GM19467 (cell line): ENCODE measurements around the gene F5.

Experiments used
- ATAC-seq: cut with Tn5 transposase; IDR thresholded peaks from one replicate; pipeline ENCODE4 v1.9.1; 2021; ENCODE audit warnings: mild to moderate bottlenecking, moderate library complexity; ENCODE audit not compliant: unreplicated experiment

The F5 gene

DNA sequence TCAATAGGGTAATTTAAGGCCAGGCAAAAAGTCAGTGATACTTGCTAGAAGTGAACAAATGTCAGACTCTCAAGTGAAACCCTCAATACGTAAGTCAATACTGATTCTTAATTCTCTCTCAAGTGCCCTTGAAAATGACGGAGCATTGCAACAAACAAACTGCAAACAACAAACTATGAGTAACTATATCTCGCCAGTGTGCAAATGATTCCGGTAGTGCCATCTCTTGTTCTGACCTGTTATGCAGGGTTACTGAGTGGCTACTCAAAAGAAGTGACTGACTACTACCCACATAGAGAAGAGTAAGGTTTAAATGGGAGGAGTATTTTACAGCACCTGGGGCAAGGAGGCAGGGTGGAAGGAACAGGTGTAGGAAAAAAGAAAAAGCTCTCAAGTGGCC is 102.2 kb downstream of the F5 start:
- ATAC-seq: no peak

DNA sequence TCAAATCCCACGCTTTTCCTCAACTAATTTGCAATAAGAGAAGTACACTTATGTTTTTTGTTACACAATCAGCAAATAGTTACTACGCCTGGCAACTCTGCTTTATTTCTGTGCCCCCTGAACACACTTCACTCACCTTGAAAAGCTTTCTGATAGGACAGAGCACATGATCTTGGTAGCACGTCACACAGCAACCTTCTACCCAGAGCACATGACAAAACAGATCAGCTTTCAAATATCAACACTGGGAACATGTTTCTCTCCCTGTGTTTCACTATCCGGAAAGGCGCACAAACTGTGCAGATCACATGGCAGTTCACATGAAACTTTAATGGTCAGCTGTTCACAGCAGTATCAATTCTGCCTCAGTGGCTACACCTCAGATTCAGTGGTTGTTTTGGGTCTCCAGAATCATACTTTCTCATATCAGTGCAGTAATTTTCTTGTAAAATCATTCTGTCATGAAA is 102.7 kb downstream of the F5 start:
- ATAC-seq: no peak

GRCh38 chr1:169479363-169480066 is 106.8 kb downstream of the F5 start:
- no peak for ATAC-seq

DNA sequence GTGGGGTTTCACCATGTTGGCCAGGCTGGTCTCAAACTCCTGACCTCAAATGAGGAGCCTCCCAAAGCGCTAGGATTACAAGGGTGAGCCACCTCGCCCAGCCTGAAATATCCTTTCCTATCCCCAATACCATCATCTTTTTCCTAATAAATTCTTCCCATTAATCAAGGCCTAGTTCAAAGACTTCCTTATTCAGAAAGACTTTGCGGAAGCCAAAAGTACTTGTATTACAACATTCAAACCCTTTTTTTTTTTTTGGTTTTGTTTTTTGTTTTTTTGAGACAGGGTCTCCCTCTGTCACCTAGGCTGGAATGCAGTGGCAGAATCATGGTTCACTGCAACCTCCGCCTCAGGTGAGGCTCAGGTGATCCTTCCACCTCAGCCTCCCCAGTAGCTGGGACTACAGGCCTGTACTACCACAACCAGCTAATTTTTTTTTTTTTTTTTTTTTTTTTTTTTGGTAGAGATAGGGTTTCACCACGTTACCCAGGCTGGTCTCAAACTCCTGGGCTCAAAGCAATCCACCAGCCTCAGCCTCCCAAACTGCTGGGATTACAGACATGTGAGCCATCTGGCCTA is 108.1 kb downstream of the F5 start:
- no peak for ATAC-seq

DNA sequence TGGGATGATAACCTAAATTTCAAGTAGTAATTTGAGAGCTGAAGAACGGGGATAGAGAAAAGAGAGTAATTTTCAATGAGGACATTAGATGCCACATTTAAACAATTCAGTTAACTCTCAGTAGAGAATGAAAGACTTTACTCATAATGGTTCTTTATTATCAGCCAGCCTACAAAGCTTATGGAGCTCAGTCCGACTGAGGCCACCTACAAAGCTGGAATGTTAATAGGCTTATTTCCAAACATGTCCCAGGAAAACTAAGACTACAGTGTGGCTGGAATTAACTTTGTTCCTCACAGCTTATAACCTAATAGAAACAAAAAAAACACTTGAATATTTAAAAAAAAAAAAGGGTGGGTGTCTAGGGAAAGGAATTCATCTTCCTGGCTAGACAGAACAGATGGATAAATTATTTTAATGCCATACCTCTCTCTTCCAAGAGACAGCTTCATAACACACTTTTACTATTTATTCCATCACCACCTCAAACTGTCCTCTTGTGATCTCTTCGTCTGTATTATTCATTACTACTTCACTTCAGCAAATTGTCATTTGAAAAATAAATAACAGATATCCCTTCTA is 110.4 kb downstream of the F5 start:
- no peak for ATAC-seq

- no peak for ATAC-seq
Measured at GRCh38 chr1:169474302-169474995, 111.8 kb downstream of the F5 start.

- no peak for ATAC-seq
Measured at GRCh38 chr1:169473347-169473746, 112.9 kb downstream of the F5 start.

DNA sequence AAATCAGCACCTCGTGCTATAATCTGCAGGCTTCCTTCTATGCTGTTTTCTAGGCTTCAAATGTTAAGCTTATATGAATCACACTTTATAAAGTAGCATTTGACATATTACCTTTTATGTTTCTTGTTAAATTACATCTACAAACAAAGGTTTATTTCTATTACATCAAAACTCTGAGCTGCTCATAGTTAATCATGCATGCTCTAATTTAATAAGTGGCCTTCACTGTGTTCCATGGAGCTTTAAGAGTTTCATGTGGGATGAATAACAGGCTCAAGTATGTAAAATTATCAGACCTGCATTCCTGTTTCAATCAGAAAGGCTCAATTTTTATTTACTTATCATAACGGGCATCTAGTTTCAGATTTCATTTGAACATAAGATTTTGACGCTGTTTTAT is 113.5 kb downstream of the F5 start:
- no peak for ATAC-seq

DNA sequence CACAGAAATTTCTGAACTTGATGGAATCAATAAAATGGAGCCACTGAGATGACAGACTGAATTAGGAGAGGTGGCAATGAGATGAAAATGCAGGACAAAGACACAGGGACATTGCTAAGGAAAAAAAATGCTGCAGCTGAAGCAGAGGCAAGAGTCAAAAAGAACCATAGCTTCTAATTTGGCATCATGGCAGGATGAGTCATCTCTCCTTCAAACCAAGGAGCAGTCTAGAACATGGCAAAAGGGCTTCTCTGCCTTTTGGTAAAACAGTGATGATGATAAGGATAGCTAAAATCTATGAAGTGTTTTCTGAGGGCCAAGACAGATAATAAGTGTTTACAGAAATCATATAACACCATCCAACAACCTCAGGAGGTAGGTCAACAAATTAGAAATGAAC is 117.3 kb downstream of the F5 start:
- ATAC-seq: no peak

GRCh38 chr1:169466259-169467230 is 119.7 kb downstream of the F5 start:
- no peak for ATAC-seq

DNA sequence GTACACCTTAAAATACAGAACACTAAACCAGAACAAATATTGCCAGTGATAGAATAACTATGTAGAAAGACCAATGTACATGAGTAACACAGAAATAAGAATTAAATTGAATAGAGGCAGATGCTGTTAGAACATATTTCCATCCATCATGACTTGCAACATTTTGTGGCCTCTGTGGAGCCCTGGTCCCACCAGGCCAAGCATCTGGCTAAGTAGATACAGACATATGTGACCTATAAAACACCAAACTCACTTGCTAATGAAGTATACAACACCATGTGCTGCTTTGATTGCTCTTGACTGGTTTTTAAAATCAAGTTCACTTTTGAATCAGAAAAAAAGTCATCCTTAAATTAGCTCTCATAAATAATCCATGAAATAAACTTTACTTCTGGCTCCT is 121.0 kb downstream of the F5 start:
- ATAC-seq: no peak
